H1 (cell line): ENCODE measurements around the gene LECT2. TPM values are rescaled to one million over a fixed set of nuclear protein-coding genes. Genes with fewer than 3 reads are reported as not detected.

Experiments
- CTCF ChIA-PET: fragments of 300-600 bp; sonication (Branson Sonifier 250); formaldehyde crosslinking; loops from one replicate; lab custom pipeline; 2021; ENCODE audit not compliant: partially characterized antibody; lab: Charles Lee
- POLR2A ChIA-PET: fragments of 300-600 bp; sonication (Branson Sonifier 250); formaldehyde crosslinking; loops from one replicate; lab custom pipeline; 2021; ENCODE audit warnings: inconsistent platforms; ENCODE audit not compliant: partially characterized antibody; lab: Charles Lee
- DNase-seq, 2 experiments: peaks; one replicate each; pipeline versions ENCODE4 v3.0.0 to v3.0.0-alpha.2; 2010 to 2022; ENCODE audit warnings: low spot score in 2 of 2, low read depth in 1 of 2, mixed read lengths in 1 of 2
- FAIRE-seq: peaks from 2 replicates; lab custom pipeline; 2011; peaks lifted over from hg19 to GRCh38; lab: Jason Lieb, UNC
- H2AFZ ChIP-seq: 2 replicates; pipeline ENCODE4 v1.8.1; 2012; ENCODE audit warnings: low read length, inconsistent platforms
- H2AK5ac ChIP-seq: 2 replicates; pipeline ENCODE4 v1.6.1; 2013; ENCODE audit warnings: low read depth, low read length
- H2BK120ac ChIP-seq: replicated peaks from 2 replicates; pipeline ENCODE3; 2013; ENCODE audit warnings: low read depth, low read length, inconsistent platforms
- H2BK12ac ChIP-seq: 2 replicates; pipeline ENCODE4 v1.6.1; 2013; ENCODE audit warnings: low read depth, low read length
- H2BK15ac ChIP-seq: 2 replicates; pipeline ENCODE4 v1.6.1; 2013; ENCODE audit warnings: low read length
- H2BK20ac ChIP-seq: 2 replicates; pipeline ENCODE4 v1.6.1; 2013; ENCODE audit warnings: low read length
- H2BK5ac ChIP-seq: 2 replicates; pipeline ENCODE4 v1.6.1; 2013; ENCODE audit warnings: low read depth, low read length
- H3K14ac ChIP-seq: 2 replicates; pipeline ENCODE4 v1.6.1; 2013; ENCODE audit warnings: inconsistent platforms; ENCODE audit not compliant: insufficient read length
- H3K18ac ChIP-seq: 2 replicates; pipeline ENCODE4 v1.6.1; 2013; ENCODE audit warnings: low read length; ENCODE audit errors: extremely low read depth
- H3K23ac ChIP-seq: 2 replicates; pipeline ENCODE4 v1.6.1; 2013; ENCODE audit warnings: inconsistent platforms; ENCODE audit not compliant: insufficient read length
- H3K23me2 ChIP-seq: 2 replicates; pipeline ENCODE4 v1.6.1; 2013; ENCODE audit warnings: low read depth, low read length
- H3K27ac ChIP-seq: 2 replicates; pipeline ENCODE4 v1.6.1; 2011; ENCODE audit warnings: low read depth, low read length, inconsistent platforms
- H3K27me3 ChIP-seq, 4 experiments: replicated peaks in 1 of 4; 1 replicate in 1 of 4; 2 replicates in 3 of 4; pipeline versions ENCODE4 v1.6.1 to v1.8.1; 2011 to 2013; ENCODE audit warnings: low read length in 3 of 4, mild to moderate bottlenecking in 3 of 4, inconsistent platforms in 2 of 4, mixed read lengths in 2 of 4, moderate library complexity in 1 of 4; ENCODE audit not compliant: control insufficient read depth in 3 of 4, insufficient read depth in 3 of 4; ENCODE audit errors: extremely low read depth in 1 of 4
- H3K36me3 ChIP-seq, 4 experiments: 2 replicates each; pipeline versions ENCODE4 v1.6.1 to v1.8.1; 2011 to 2013; ENCODE audit warnings: mild to moderate bottlenecking in 4 of 4, low read length in 3 of 4, moderate library complexity in 2 of 4, control low read depth in 1 of 4, inconsistent platforms in 1 of 4; ENCODE audit not compliant: insufficient read depth in 4 of 4, control insufficient read depth in 2 of 4
- H3K4ac ChIP-seq: replicated peaks from 2 replicates; pipeline ENCODE3; 2013; ENCODE audit warnings: low read length, low read depth, mixed read lengths, inconsistent platforms; ENCODE audit not compliant: insufficient read length
- H3K4me1 ChIP-seq, 4 experiments: replicated peaks in 1 of 4; 1 replicate in 1 of 4; 2 replicates in 3 of 4; pipeline versions ENCODE4 v1.6.1 to v1.8.1; 2011 to 2013; ENCODE audit warnings: low read length in 3 of 4, inconsistent platforms in 2 of 4, mixed read lengths in 1 of 4; ENCODE audit not compliant: insufficient read depth in 4 of 4, control insufficient read depth in 3 of 4
- H3K4me2 ChIP-seq, 2 experiments: 2 replicates each; pipeline versions ENCODE4 v1.6.1 to v1.8.1; 2011 to 2013; ENCODE audit warnings: low read depth in 2 of 2, low read length in 2 of 2, control low read depth in 1 of 2, inconsistent platforms in 1 of 2, mild to moderate bottlenecking in 1 of 2; ENCODE audit not compliant: insufficient read depth in 1 of 2
- H3K4me3 ChIP-seq, 4 experiments: fragments of 200-600, 300-600 bp in 1 of 4; sonication (generic), shearing (Covaris generic), sonication (Bioruptor Twin) in 1 of 4; 2 replicates each; pipeline versions ENCODE4 v1.5.1 to v1.8.1; 2011 to 2016; ENCODE audit warnings: low read length in 4 of 4, low read depth in 3 of 4, control low read depth in 2 of 4, inconsistent platforms in 2 of 4, mild to moderate bottlenecking in 2 of 4, mixed read lengths in 1 of 4, moderate library complexity in 1 of 4; ENCODE audit not compliant: insufficient read depth in 2 of 4; ENCODE audit errors: extremely low read depth in 1 of 4
- H3K56ac ChIP-seq: replicated peaks from 2 replicates; pipeline ENCODE3; 2013; ENCODE audit warnings: low read depth, mild to moderate bottlenecking, mixed read lengths, low read length, inconsistent platforms; ENCODE audit not compliant: insufficient read length
- H3K79me1 ChIP-seq: 2 replicates; pipeline ENCODE4 v1.6.1; 2013; ENCODE audit warnings: low read depth, low read length, control low read depth
- H3K79me2 ChIP-seq, 2 experiments: 2 replicates each; pipeline versions ENCODE4 v1.6.1 to v1.8.1; 2012 to 2013; ENCODE audit warnings: low read length in 2 of 2, mild to moderate bottlenecking in 2 of 2, inconsistent platforms in 1 of 2; ENCODE audit not compliant: insufficient read depth in 2 of 2, control insufficient read depth in 1 of 2
- H3K9ac ChIP-seq, 4 experiments: replicated peaks in 1 of 4; 1 replicate in 1 of 4; 2 replicates in 3 of 4; pipeline versions ENCODE4 v1.6.1 to v1.8.1; 2011 to 2013; ENCODE audit warnings: low read depth in 3 of 4, low read length in 3 of 4, control low read depth in 2 of 4, mild to moderate bottlenecking in 2 of 4, moderate library complexity in 2 of 4, inconsistent platforms in 1 of 4; ENCODE audit errors: extremely low read depth in 1 of 4
- H3K9me3 ChIP-seq, 2 experiments: 2 replicates each; pipeline versions ENCODE4 v1.6.1 to v1.8.1; 2012 to 2013; ENCODE audit warnings: mild to moderate bottlenecking in 2 of 2, moderate library complexity in 2 of 2, control low read depth in 1 of 2, inconsistent platforms in 1 of 2, low read depth in 1 of 2, low read length in 1 of 2, mixed read lengths in 1 of 2; ENCODE audit not compliant: insufficient read depth in 2 of 2
- H4K20me1 ChIP-seq, 2 experiments: replicated peaks in 1 of 2; 2 replicates each; pipeline versions ENCODE3 to v1.8.1; 2011 to 2013; ENCODE audit warnings: inconsistent platforms in 2 of 2, low read length in 2 of 2, mild to moderate bottlenecking in 1 of 2; ENCODE audit not compliant: insufficient read depth in 2 of 2, control insufficient read depth in 1 of 2
- H4K5ac ChIP-seq: 2 replicates; pipeline ENCODE4 v1.6.1; 2013; ENCODE audit warnings: low read length, low read depth, mixed read lengths, inconsistent platforms; ENCODE audit not compliant: insufficient read length
- H4K8ac ChIP-seq: 2 replicates; pipeline ENCODE4 v1.8.0; 2013; ENCODE audit warnings: mild to moderate bottlenecking, moderate library complexity, low read length, inconsistent platforms; ENCODE audit not compliant: insufficient read depth; ENCODE audit errors: extremely low read depth
- H4K91ac ChIP-seq: replicated peaks from 2 replicates; pipeline ENCODE3; 2013; ENCODE audit warnings: low read length, mixed read lengths, inconsistent platforms; ENCODE audit not compliant: insufficient read length
- BACH1 ChIP-seq: IDR thresholded peaks from 2 replicates; pipeline ENCODE4 v1.6.1; 2012; ENCODE audit warnings: low read length, improper control_type of control experiment
- CHD2 ChIP-seq: IDR thresholded peaks from 2 replicates; pipeline ENCODE4 v1.6.1; 2012; ENCODE audit warnings: low read length, improper control_type of control experiment
- GTF2F1 ChIP-seq: IDR thresholded peaks from 2 replicates; pipeline ENCODE4 v1.6.1; 2012; ENCODE audit warnings: low read depth, low read length, improper control_type of control experiment, borderline replicate concordance
- POLR2AphosphoS5 ChIP-seq: IDR thresholded peaks from 2 replicates; pipeline ENCODE4 v1.6.1; 2011; ENCODE audit warnings: low read depth, low read length
- RBBP5 ChIP-seq: IDR thresholded peaks from 2 replicates; pipeline ENCODE4 v1.7.1; 2012; ENCODE audit warnings: low read depth, mild to moderate bottlenecking, inconsistent platforms, low read length, moderate library complexity, borderline replicate concordance
- RFX5 ChIP-seq: IDR thresholded peaks from 2 replicates; pipeline ENCODE4 v1.6.1; 2011; ENCODE audit warnings: low read depth, low read length, improper control_type of control experiment, borderline replicate concordance
- RNF2 ChIP-seq: fragments of 200-900, 300-1000 bp; sonication (generic); IDR thresholded peaks from 2 replicates; pipeline ENCODE4 v1.7.1; 2016; ENCODE audit warnings: borderline replicate concordance, low read depth, mild to moderate bottlenecking, antibody characterized with exemption, low read length; ENCODE audit not compliant: poor library complexity, severe bottlenecking; ENCODE audit errors: missing control alignments
- TEAD4 ChIP-seq: IDR thresholded peaks from 2 replicates; pipeline ENCODE4 v1.6.1; 2012; ENCODE audit warnings: low read depth, low read length, inconsistent platforms, mixed read lengths
- YY1 ChIP-seq: IDR thresholded peaks from 2 replicates; pipeline ENCODE4 v1.6.1; 2011; ENCODE audit warnings: low read depth, mild to moderate bottlenecking, low read length
- WGBS, 2 experiments: shearing (Covaris generic) in 1 of 2; methylation state at CpG; one replicate each; pipeline versions ENCODE4 v1.1.6 to v1.1.7; 2013 to 2015; ENCODE audit warnings: low lambda C conversion rate in 2 of 2, mixed read lengths in 2 of 2, inconsistent platforms in 1 of 2, low coverage in 1 of 2, missing lambda C conversion rate in 1 of 2; ENCODE audit not compliant: insufficient replicate concordance in 2 of 2, insufficient coverage in 1 of 2, insufficient read length in 1 of 2; ENCODE audit errors: extremely low coverage in 1 of 2, missing lambda C conversion rate in 1 of 2; 5-methylcytosine and 5-hydroxymethylcytosine counted together
- polyA plus RNA-seq, 7 experiments: library from polyadenylated mRNA; depleted of rRNA in 3 of 7; stranded (reverse) in 5 of 7; unstranded in 2 of 7; fragments of >200 nt in 5 of 7; fragments of 200-250 nt in 2 of 7; gene quantifications; 1 replicate in 5 of 7; 2 replicates in 1 of 7; 4 replicates in 1 of 7; pipeline versions ENCODE4 v1.2.1 to v1.2.3, GENCODE V29; 2011 to 2013; ENCODE audit warnings: missing spikeins in 2 of 7, mixed read lengths in 2 of 7
- total RNA-seq: library from RNA; stranded (reverse); fragmentation: NEBNext Ultra II Directional; extraction: Animal tissue kit (Norgen Biotek cat#: 25700); gene quantifications from 2 replicates; pipeline ENCODE4 v1.2.1, GENCODE V29; 2021
- TF ChIP-seq, protein P1 (sequence below): IDR thresholded peaks from 2 replicates; pipeline ENCODE4 v1.6.1; 2011; ENCODE audit warnings: low read depth, mild to moderate bottlenecking, low read length; ENCODE audit not compliant: insufficient read depth
- TF ChIP-seq, protein P2 (sequence below): IDR thresholded peaks from 2 replicates; pipeline ENCODE4 v1.6.1; 2012; ENCODE audit warnings: inconsistent platforms
- TF ChIP-seq, protein P3 (sequence below): IDR thresholded peaks from 2 replicates; pipeline ENCODE4 v1.6.1; 2011; ENCODE audit warnings: low read length, improper control_type of control experiment

Gene LECT2
- total and polyA plus RNA-seq, 2 of the 8 experiments (the other 6 are each of a cell fraction or from before 2014, with no cell fraction given): not detected

DNA sequence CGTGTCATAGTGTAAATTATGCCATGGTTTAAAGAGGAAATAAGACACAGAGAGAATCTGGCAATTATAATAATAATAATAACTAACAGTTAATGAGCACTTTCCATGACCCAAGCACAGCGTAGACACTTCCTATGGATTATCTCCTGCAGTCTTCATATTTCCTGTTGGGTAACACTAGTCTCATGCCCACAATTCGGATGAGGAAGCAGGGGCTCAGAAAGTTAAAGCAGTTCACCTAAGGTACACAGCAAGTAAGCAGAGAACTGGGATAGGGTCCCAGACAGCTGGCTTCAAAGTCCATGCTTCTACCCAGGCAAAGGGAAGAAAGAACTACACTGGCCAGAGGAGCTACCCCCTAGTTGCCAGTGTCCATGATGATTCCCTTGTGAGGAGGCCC lies 46.1 kb upstream of the LECT2 start:
- Histone ChIP-seq H3K9ac (no peak overlapping the region), H3K4me2 (no peak overlapping the region), H3K14ac (no peak overlapping the region), H3K79me2 (no peaks in the 10 kb centered on the region), H4K8ac (no peak overlapping the region), H2AK5ac (no peak overlapping the region), H3K56ac (no peak overlapping the region), H3K36me3 (no peaks in the 10 kb centered on the region), H3K4ac (no peak overlapping the region), H4K91ac (no peak overlapping the region), H3K23ac (no peak overlapping the region), H3K27me3 (no peaks in the 10 kb centered on the region; a peak in 1 of 7 replicates), H3K23me2 (no peaks in the 10 kb centered on the region), H3K4me1 (0 out of 7 replicates have a peak, but pooled peaks cover 0 to 4% (median 0%) of the 10 kb centered on the region in 4 experiments), H3K4me3 (no peak overlapping the region), H2BK5ac (no peak overlapping the region), H2BK12ac (no peak overlapping the region), H4K20me1 (no peaks in the 10 kb centered on the region), H2BK20ac (no peak overlapping the region), H2BK15ac (no peak overlapping the region), H2AFZ (peak overlapping the region; percentile 57; the same call in 1 of the 2 replicates), H3K9me3 (no peaks in the 10 kb centered on the region), H2BK120ac (no peak overlapping the region), H3K18ac (no peak overlapping the region), H3K79me1 (no peaks in the 10 kb centered on the region), H3K27ac (no peak overlapping the region), H4K5ac (no peak overlapping the region)
- ChIA-PET POLR2A (no interaction called here), CTCF (interaction anchor here (1.4 to 6.6 kb wide), 3 partner anchors 13 to 79 kb away, joined by 4 to 30 read pairs (median 4); no protein-coding TSS in a partner anchor)
- DNase-seq (no peak), FAIRE-seq (no peak)
- 82% methylated on average over 3 of the region's 3 CpGs; no CpG with 5 or more reads in 1 of the 2 experiments for WGBS, 2 experiments
- no peak for TF ChIP-seq YY1
- TF ChIP-seq RBBP5: no peak
- TF ChIP-seq, protein P1, sequence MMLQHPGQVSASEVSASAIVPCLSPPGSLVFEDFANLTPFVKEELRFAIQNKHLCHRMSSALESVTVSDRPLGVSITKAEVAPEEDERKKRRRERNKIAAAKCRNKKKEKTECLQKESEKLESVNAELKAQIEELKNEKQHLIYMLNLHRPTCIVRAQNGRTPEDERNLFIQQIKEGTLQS: no peak
- TF ChIP-seq RFX5: no peak
- no peak for TF ChIP-seq POLR2AphosphoS5
- no peak for TF ChIP-seq BACH1
- TF ChIP-seq, protein P2, sequence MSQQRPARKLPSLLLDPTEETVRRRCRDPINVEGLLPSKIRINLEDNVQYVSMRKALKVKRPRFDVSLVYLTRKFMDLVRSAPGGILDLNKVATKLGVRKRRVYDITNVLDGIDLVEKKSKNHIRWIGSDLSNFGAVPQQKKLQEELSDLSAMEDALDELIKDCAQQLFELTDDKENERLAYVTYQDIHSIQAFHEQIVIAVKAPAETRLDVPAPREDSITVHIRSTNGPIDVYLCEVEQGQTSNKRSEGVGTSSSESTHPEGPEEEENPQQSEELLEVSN: no peak
- TF ChIP-seq TEAD4: no peak
- TF ChIP-seq RNF2: no peak
- TF ChIP-seq CHD2: no peak
- TF ChIP-seq, protein P3, sequence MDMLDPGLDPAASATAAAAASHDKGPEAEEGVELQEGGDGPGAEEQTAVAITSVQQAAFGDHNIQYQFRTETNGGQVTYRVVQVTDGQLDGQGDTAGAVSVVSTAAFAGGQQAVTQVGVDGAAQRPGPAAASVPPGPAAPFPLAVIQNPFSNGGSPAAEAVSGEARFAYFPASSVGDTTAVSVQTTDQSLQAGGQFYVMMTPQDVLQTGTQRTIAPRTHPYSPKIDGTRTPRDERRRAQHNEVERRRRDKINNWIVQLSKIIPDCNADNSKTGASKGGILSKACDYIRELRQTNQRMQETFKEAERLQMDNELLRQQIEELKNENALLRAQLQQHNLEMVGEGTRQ: no peak
- TF ChIP-seq GTF2F1: no peak
